Activated T-cell treated with anti-CD3 and anti-CD28 coated beads for 48 hours (primary cell): ENCODE measurements around the gene HBA2.
"Not testable (repeated sequence)": the region's sequence is repeated elsewhere in the genome, so short reads cannot be mapped to it uniquely, and the experiment has no call there.

ENCODE experiments used
- DNase-seq: peaks from one replicate; pipeline ENCODE4 v3.0.0-alpha.2; 2020; ENCODE audit warnings: low read depth

HBA2 gene

DNA sequence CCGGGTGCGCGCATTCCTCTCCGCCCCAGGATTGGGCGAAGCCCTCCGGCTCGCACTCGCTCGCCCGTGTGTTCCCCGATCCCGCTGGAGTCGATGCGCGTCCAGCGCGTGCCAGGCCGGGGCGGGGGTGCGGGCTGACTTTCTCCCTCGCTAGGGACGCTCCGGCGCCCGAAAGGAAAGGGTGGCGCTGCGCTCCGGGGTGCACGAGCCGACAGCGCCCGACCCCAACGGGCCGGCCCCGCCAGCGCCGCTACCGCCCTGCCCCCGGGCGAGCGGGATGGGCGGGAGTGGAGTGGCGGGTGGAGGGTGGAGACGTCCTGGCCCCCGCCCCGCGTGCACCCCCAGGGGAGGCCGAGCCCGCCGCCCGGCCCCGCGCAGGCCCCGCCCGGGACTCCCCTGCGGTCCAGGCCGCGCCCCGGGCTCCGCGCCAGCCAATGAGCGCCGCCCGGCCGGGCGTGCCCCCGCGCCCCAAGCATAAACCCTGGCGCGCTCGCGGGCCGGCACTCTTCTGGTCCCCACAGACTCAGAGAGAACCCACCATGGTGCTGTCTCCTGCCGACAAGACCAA, at the start of gene HBA2:
Gene HBA2, plus strand, starts transcription at position 503 of the 568 bp plus-strand sequence. Its CDS starts 37 bp downstream, at position 540.
- DNase-seq: not testable (repeated sequence)

DNA sequence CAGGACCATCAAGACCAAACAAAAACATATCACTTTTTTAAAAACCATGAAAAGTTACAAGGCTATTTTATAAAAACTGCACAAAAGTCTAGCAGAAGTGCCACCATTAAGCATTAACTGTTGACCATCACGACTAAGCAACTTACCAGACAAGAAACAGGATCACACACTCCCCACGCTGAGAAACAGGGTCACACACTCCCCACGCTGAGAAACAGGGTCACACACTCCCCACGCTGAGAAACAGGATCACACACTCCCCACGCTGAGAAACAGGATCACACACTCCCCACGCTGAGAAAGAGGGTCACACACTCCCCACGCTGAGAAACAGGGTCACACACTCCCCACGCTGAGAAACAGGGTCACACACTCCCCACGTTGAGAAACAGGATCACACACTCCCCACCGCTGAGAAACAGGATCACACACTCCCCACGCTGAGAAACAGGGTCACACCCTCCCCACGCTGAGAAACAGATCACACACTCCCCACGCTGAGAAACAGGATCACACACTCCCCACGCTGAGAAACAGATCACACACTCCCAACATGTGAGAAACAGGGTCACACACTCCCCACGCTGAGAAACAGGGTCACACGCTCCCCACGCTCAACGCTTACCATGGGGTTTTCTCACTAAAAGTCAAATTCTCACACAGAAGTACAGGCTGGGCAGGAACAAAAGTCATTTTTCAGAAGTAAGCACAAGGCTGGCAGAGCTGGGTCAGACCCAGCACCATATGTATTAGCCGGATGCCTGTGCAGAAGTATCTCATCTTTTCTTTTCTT, 48.9 kb upstream of the HBA2 start:
- not testable (repeated sequence) for DNase-seq

GRCh38 chr16:125011-125410, 47.7 kb upstream of the HBA2 start:
- no peak for DNase-seq

- DNase-seq: no peak
Observed at GRCh38 chr16:129075-129474, 43.6 kb upstream of the HBA2 start.

- no peak for DNase-seq
Observed at GRCh38 chr16:130533-131173, 42.0 kb upstream of the HBA2 start.

GRCh38 chr16:132120-132519, 40.6 kb upstream of the HBA2 start:
- no peak for DNase-seq

DNA sequence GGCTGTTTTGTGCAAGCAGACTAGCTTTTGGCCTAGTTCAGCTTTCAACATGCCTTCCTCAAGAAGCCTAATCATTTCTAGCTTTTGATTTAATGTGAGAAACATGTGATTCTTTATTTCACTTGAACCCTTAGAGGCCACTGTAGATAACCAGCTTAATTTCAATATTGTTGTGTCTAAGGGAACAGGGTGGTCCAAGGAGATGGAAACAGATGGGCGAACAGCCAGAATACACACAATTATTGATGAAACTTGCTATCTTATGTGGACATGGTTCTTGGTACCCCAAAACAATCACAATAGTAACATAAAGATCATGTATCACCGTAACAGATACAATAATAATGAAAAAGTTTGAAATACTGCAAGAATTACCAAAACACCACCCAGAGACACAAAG, 39.0 kb upstream of the HBA2 start:
- no peak for DNase-seq

- peak; percentile 13 for DNase-seq
Observed at GRCh38 chr16:138049-138417, 34.6 kb upstream of the HBA2 start.

GRCh38 chr16:140175-140857, 32.4 kb upstream of the HBA2 start:
- no peak for DNase-seq

DNA sequence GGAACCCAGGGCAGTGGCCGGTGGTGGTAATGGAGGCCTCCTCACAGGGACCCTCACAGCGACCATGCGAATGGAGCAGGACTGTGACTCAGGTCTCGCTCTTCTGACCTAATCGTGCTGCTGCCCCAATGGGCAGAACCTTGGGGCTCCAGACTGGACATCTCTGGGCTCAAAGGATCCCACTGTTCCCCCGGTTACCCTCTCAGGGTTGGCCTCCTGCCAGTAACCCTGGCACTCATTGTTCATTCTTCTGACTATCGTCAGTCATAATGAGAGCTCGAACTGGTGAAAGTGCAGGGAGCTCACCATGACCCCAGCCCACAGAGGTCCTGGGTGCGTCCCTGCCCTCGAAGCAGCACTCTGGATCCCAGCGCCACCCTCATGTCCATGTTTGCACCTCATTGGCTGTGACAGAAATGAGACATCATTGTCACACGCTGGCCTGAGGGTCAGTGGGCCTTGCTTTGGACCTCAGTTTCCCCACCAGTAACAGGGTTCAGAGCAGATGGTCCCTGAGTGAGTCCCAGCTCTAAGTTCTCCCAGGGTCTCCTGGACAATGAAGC, 30.2 kb upstream of the HBA2 start:
- no peak for DNase-seq

- no peak for DNase-seq
Observed at GRCh38 chr16:143047-143446, 29.6 kb upstream of the HBA2 start.

- DNase-seq: no peak
Observed at GRCh38 chr16:143456-143855, 29.2 kb upstream of the HBA2 start.

DNA sequence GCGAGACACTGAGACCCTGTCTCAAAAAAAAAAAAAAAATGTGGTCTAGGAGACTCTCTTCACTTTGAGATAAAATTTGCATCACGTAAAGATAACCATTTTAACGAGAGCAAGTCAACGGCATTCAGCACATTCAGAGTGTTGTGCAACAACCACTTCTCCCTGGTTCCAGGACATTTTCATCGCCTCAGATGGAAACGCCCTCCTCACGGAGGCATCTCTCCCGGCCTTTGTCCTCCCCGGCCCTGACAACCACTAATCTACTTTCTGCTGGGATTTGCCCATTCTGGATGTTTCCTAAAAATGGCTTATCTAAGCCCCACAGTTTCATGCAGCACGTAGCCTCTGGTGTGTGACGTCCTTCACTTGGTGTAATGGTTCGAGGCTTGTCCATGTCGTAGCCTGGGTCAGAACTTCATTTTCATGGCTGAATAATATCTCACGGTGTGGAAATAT, 27.9 kb upstream of the HBA2 start:
- no peak for DNase-seq

- no peak for DNase-seq
Observed at GRCh38 chr16:146646-147045, 26.0 kb upstream of the HBA2 start.

DNA sequence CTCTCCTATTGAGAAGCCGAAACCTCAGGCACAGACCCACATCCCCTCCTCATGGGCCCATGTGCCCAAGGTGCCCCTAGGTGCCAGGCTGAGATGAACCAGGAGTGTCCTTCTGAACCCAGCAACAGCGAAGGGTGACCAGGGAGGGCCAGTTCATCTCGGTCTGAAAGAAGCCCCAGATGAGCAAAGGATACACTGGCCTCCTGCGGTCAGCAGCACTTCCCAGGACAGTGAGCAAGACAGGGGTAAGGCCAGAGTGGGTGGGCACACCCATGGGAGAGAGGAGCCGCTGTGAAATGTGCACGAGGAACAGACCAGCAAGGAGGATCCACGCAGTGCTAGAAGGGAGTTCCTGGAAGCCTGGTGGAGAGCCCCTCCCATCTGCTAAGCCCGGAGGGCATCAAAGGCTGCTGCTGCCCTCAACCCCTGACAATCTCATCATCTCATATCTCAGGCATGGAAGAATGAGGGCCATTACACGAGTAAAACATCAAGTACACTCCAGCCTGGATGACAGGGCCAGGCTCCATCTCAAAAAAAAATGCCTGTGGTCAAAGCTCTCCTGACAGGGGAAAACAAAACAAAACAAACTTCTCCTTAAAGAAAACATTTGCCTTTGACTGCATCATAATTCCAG, 23.5 kb upstream of the HBA2 start:
- no peak for DNase-seq

DNA sequence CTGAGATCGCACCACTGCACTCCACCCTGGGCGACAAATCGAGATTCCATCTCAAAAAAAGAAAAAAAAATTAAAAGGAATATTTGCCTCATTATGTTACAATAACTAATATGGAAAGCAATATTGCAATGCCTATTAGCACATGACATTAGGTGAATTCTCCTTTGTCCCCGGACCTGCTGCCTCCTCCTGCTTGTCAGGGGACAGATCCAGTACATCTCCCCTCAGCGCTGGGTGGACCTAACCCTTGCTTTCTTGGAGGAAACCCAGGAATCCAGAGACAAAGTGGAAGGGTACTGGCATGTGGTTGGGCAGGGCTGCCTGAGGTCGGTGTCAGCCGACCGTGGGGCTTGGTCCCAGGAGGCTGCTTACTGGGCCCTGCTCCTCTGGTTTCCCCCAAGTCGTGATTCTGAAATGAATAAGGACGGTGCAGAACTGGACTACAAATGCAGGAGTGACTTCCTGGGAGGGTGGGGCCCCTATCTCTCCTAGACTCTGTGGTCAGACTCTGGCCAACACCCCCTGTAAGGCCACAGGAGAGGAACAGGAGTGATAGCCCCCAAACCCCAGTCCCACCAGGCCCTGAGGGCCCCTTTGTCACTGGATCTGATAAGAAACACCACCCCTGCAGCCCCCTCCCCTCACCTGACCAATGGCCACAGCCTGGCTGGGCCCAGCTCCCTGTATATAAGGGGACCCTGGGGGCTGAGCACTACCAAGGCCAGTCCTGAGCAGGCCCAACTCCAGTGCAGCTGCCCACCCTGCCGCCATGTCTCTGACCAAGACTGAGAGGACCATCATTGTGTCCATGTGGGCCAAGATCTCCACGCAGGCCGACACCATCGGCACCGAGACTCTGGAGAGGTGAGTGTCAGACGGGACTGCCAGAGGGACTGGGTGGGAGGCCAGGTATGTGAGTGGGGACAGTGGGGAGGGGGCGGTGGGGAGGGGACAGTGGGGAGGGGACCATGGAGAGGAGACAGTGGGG, 20.2 kb upstream of the HBA2 start, which contains the start of gene HBZ:
Gene HBZ, plus strand, starts transcription at position 504 of the 988 bp plus-strand sequence. Its CDS starts 266 bp downstream, at position 770.
- no peak for DNase-seq

- DNase-seq: not testable (repeated sequence)
Observed at GRCh38 chr16:153129-153521, 19.6 kb upstream of the HBA2 start.

- DNase-seq: not testable (repeated sequence)
Observed at GRCh38 chr16:153550-154216, 19.0 kb upstream of the HBA2 start.

- no peak for DNase-seq
Observed at GRCh38 chr16:154217-155030, 18.3 kb upstream of the HBA2 start.
